Measurements from ENCODE around the gene GRM8.

GRCh38 chr7:126501617-126502016 lies 751.1 kb downstream of the GRM8 start:
- TF ChIP-seq CTCF (IDR thresholded peaks at IDR 0.05; ENCODE audit: borderline replicate concordance, extremely low read depth, low read length, poor library complexity, severe bottlenecking) (no peak), EZH2 (IDR thresholded peaks at IDR 0.05; ENCODE audit: borderline replicate concordance, low read depth, low read length, severe bottlenecking) (no peak)

Data from DND-41 (cell line).